B cell (primary cell): Measurements from ENCODE around the gene ID3.

ENCODE experiments used
- CTCF ChIP-seq: fragments of 200-600 bp; IDR thresholded peaks from one replicate; pipeline ENCODE4 v1.8.0; 2022; ENCODE audit warnings: antibody characterized with exemption, mild to moderate bottlenecking
- EZH2 ChIP-seq: IDR thresholded peaks from 2 replicates; pipeline ENCODE4 v1.6.1; 2012; ENCODE audit warnings: borderline replicate concordance, low read depth, mild to moderate bottlenecking, moderate library complexity, low read length; ENCODE audit not compliant: insufficient read depth, poor library complexity, severe bottlenecking

- TF ChIP-seq EZH2 (no peak), CTCF (no peak)
These were observed 5.8 kb downstream of the ID3 start for GRCh38 chr1:23553231-23554126.
